ENCODE data around the gene ZNF579. TPM values are rescaled to one million over a fixed set of nuclear protein-coding genes. Genes with fewer than 3 reads are reported as not detected.

The ZNF579 gene
- polyA plus RNA-seq, 1 donor (not counting 4 experiments of a cell fraction or from before 2014, with no cell fraction given) = 1.5 TPM

DNA sequence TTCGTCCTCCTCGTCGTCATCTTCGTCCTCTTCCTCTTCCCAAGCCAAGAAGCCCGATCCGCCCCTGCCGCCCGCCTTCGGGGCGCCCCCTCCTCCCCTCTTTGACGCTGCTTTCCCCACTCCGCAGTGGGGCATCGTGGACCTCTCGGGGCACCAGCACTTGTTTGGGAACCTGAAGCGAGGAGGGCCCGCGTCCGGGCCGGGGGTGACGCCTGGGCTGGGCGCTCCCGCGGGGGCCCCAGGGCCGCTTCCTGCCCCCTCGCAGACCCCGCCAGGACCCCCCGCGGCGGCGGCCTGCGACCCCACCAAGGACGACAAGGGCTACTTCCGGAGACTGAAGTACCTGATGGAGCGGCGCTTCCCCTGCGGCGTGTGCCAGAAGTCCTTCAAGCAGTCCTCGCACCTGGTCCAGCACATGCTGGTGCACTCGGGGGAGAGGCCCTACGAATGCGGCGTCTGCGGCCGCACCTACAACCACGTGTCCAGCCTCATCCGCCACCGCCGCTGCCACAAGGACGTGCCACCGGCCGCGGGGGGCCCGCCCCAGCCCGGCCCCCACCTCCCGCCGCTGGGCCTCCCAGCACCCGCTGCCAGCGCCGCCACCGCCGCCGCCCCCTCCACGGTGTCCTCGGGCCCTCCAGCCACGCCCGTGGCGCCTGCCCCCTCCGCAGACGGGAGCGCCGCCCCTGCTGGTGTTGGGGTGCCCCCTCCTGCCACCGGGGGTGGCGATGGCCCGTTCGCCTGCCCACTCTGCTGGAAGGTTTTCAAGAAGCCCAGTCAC lies 33.5 kb upstream of the ZNF579 start:
- Histone ChIP-seq H3K4me1 (ENCODE audit: control insufficient read depth, extremely low read depth, insufficient read depth, low read length) (no peaks in the 10 kb centered on the region), H3K79me2 (ENCODE audit: control insufficient read depth, insufficient read depth, low read length) (peaks cover 30% of the 10 kb centered on the region), H4K20me1 (ENCODE audit: control insufficient read depth, extremely low read depth, insufficient read depth, low read length) (no peaks in the 10 kb centered on the region), H3K27me3 (ENCODE audit: control insufficient read depth, extremely low read depth, insufficient read depth, low read length) (no peaks in the 10 kb centered on the region), H3K9me3 (ENCODE audit: control insufficient read depth, low read depth, low read length) (no peaks in the 10 kb centered on the region), H3K4me2 (ENCODE audit: control insufficient read depth, extremely low read depth, insufficient read depth, low read depth, low read length) (no peak overlapping the region), H3K9ac (ENCODE audit: control insufficient read depth, extremely low read depth, insufficient read depth, low read length) (no peak overlapping the region), H3K9me1 (ENCODE audit: control insufficient read depth, extremely low read depth, insufficient read depth, low read length) (no peaks in the 10 kb centered on the region), H3K27ac (ENCODE audit: control insufficient read depth, insufficient read depth, low read length) (no peak overlapping the region), H3K36me3 (ENCODE audit: control insufficient read depth in 2 of 2, extremely low read depth in 1 of 2, insufficient read depth in 2 of 2, low read length in 2 of 2) (peaks cover 9 to 15% of the 10 kb centered on the region in 2 experiments), H3K4me3 (ENCODE audit: control insufficient read depth in 2 of 3, extremely low read depth in 1 of 3, insufficient read depth in 2 of 3, low read depth in 1 of 3, low read length in 3 of 3) (no peak overlapping the region), H2AFZ (ENCODE audit: control insufficient read depth, low read length) (no peak overlapping the region)
- dilution Hi-C loops (cut with MboI; ENCODE audit: extremely low pct_ligation_motif_present, low sequenced_read_pairs) = no loop called here
- FAIRE-seq (no peak), DNase-seq (ENCODE audit: low read depth, low spot score) (no peak)
- TF ChIP-seq, protein P1, sequence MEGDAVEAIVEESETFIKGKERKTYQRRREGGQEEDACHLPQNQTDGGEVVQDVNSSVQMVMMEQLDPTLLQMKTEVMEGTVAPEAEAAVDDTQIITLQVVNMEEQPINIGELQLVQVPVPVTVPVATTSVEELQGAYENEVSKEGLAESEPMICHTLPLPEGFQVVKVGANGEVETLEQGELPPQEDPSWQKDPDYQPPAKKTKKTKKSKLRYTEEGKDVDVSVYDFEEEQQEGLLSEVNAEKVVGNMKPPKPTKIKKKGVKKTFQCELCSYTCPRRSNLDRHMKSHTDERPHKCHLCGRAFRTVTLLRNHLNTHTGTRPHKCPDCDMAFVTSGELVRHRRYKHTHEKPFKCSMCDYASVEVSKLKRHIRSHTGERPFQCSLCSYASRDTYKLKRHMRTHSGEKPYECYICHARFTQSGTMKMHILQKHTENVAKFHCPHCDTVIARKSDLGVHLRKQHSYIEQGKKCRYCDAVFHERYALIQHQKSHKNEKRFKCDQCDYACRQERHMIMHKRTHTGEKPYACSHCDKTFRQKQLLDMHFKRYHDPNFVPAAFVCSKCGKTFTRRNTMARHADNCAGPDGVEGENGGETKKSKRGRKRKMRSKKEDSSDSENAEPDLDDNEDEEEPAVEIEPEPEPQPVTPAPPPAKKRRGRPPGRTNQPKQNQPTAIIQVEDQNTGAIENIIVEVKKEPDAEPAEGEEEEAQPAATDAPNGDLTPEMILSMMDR (optimal IDR thresholded peaks at IDR 0.05 in 1 of 3, IDR thresholded peaks at IDR 0.05 in 1 of 3, conservative IDR thresholded peaks at IDR 0.05 in 1 of 3; ENCODE audit: extremely low read depth in 1 of 3, insufficient read depth in 2 of 3, low read length in 3 of 3) = no peak
- TF ChIP-seq EZH2 (IDR thresholded peaks at IDR 0.05; ENCODE audit: low read length) = no peak

GRCh38 chr19:55613396-55613795 lies 32.7 kb upstream of the ZNF579 start:
- H3K4me2 ChIP-seq (ENCODE audit: control insufficient read depth, extremely low read depth, insufficient read depth, low read depth, low read length) = no peak overlapping the region
- H3K36me3 ChIP-seq (ENCODE audit: control insufficient read depth in 2 of 2, extremely low read depth in 1 of 2, insufficient read depth in 2 of 2, low read length in 2 of 2) = peaks cover 9 to 15% of the 10 kb centered on the region in 2 experiments
- H3K9me1 ChIP-seq (ENCODE audit: control insufficient read depth, extremely low read depth, insufficient read depth, low read length) = no peaks in the 10 kb centered on the region
- FAIRE-seq = no peak
- H3K4me1 ChIP-seq (ENCODE audit: control insufficient read depth, extremely low read depth, insufficient read depth, low read length) = no peaks in the 10 kb centered on the region
- no peaks in the 10 kb centered on the region for H3K27me3 ChIP-seq (ENCODE audit: control insufficient read depth, extremely low read depth, insufficient read depth, low read length)
- no peak for DNase-seq (ENCODE audit: low read depth, low spot score)
- no peak overlapping the region for H2AFZ ChIP-seq (ENCODE audit: control insufficient read depth, low read length)
- no peak overlapping the region for H3K9ac ChIP-seq (ENCODE audit: control insufficient read depth, extremely low read depth, insufficient read depth, low read length)
- H3K9me3 ChIP-seq (ENCODE audit: control insufficient read depth, low read depth, low read length) = no peaks in the 10 kb centered on the region
- H4K20me1 ChIP-seq (ENCODE audit: control insufficient read depth, extremely low read depth, insufficient read depth, low read length) = no peaks in the 10 kb centered on the region
- dilution Hi-C loops (cut with MboI; ENCODE audit: extremely low pct_ligation_motif_present, low sequenced_read_pairs) = no loop called here
- H3K79me2 ChIP-seq (ENCODE audit: control insufficient read depth, insufficient read depth, low read length) = peaks cover 37% of the 10 kb centered on the region
- H3K4me3 ChIP-seq (ENCODE audit: control insufficient read depth in 2 of 3, extremely low read depth in 1 of 3, insufficient read depth in 2 of 3, low read depth in 1 of 3, low read length in 3 of 3) = no peak overlapping the region
- H3K27ac ChIP-seq (ENCODE audit: control insufficient read depth, insufficient read depth, low read length) = no peak overlapping the region
- TF ChIP-seq EZH2 (IDR thresholded peaks at IDR 0.05; ENCODE audit: low read length) = no peak
- TF ChIP-seq, protein P1 (optimal IDR thresholded peaks at IDR 0.05 in 1 of 3, IDR thresholded peaks at IDR 0.05 in 1 of 3, conservative IDR thresholded peaks at IDR 0.05 in 1 of 3; ENCODE audit: extremely low read depth in 1 of 3, insufficient read depth in 2 of 3, low read length in 3 of 3) = no peak
